Activated CD8-positive, alpha-beta memory T cell treated with anti-CD3 and anti-CD28 coated beads, Interleukin-2, amount 50 U/mL, for 48 hours (primary cell): ENCODE data around the gene KIF21B.

Source experiments
- DNase-seq: peaks from one replicate; pipeline ENCODE4 v3.0.0-alpha.2; 2020

The KIF21B gene

GRCh38 chr1:201017828-201018163 lies 5.7 kb downstream of the KIF21B start:
- no peak for DNase-seq

- no peak for DNase-seq
These were observed 6.3 kb downstream of the KIF21B start for GRCh38 chr1:201016943-201017827.

GRCh38 chr1:201016211-201016651 lies 7.3 kb downstream of the KIF21B start:
- DNase-seq = no peak

GRCh38 chr1:201015551-201016091 lies 7.9 kb downstream of the KIF21B start:
- no peak for DNase-seq

GRCh38 chr1:201014816-201015200 lies 8.7 kb downstream of the KIF21B start:
- DNase-seq = no peak

GRCh38 chr1:201013991-201014815 lies 9.3 kb downstream of the KIF21B start:
- DNase-seq = no peak

- no peak for DNase-seq
These were observed 10.5 kb downstream of the KIF21B start for GRCh38 chr1:201013031-201013485.

GRCh38 chr1:201011616-201012015 lies 11.9 kb downstream of the KIF21B start:
- no peak for DNase-seq

- no peak for DNase-seq
These were observed 13.4 kb downstream of the KIF21B start for GRCh38 chr1:201009962-201010645.

GRCh38 chr1:201008666-201009360 lies 14.7 kb downstream of the KIF21B start:
- DNase-seq = no peak

- no peak for DNase-seq
These were observed 16.0 kb downstream of the KIF21B start for GRCh38 chr1:201007481-201007880.

GRCh38 chr1:201006450-201006849 lies 17.1 kb downstream of the KIF21B start:
- DNase-seq = no peak

- no peak for DNase-seq
These were observed 18.8 kb downstream of the KIF21B start for GRCh38 chr1:201004732-201005131.

- DNase-seq = no peak
These were observed 19.4 kb downstream of the KIF21B start for GRCh38 chr1:201004154-201004553.

GRCh38 chr1:201002510-201002909 lies 21.0 kb downstream of the KIF21B start:
- DNase-seq = no peak

- no peak for DNase-seq
These were observed 21.6 kb downstream of the KIF21B start for GRCh38 chr1:201001962-201002361.

GRCh38 chr1:201000391-201000790 lies 23.1 kb downstream of the KIF21B start:
- DNase-seq = no peak

GRCh38 chr1:200999667-201000066 lies 23.8 kb downstream of the KIF21B start:
- DNase-seq = no peak

- DNase-seq = no peak
These were observed 25.2 kb downstream of the KIF21B start for GRCh38 chr1:200998323-200998722.

GRCh38 chr1:200992382-200993048 lies 31.0 kb downstream of the KIF21B start:
- DNase-seq = no peak

- DNase-seq = no peak
These were observed 32.4 kb downstream of the KIF21B start for GRCh38 chr1:200991097-200991614.

- DNase-seq = no peak
These were observed 33.4 kb downstream of the KIF21B start for GRCh38 chr1:200990114-200990513.
